Heart left ventricle (tissue), 16 donors: Measurements from ENCODE around the gene HOXD10. TPM values are rescaled to one million over a fixed set of nuclear protein-coding genes. Genes with fewer than 3 reads are reported as not detected.

Experiments used
- ATAC-seq, 4 donors: fragments of 200-7000 bp; cut with Tn5 transposase; one replicate each; pipeline ENCODE4 v1.9.1; 2020 to 2022; ENCODE audit warnings: moderate library complexity in 4 of 4, mild to moderate bottlenecking in 3 of 4, moderate number of reproducible peaks in 1 of 4
- DNase-seq, 5 donors: peaks; one replicate each; pipeline ENCODE4 v3.0.0-alpha.2; 2020
- H3K27ac ChIP-seq, 12 donors: fragments of 200-600 bp; sonication (generic) in 4 of 12; one replicate each; pipeline versions ENCODE4 v1.5.0 to v1.8.0; 2016 to 2022; ENCODE audit warnings: mild to moderate bottlenecking in 2 of 12
- H3K27me3 ChIP-seq, 9 donors: fragments of 200-600 bp; sonication (generic) in 2 of 9; one replicate each; pipeline versions ENCODE4 v1.5.1 to v1.8.0; 2016 to 2022; ENCODE audit warnings: mild to moderate bottlenecking in 3 of 9
- H3K36me3 ChIP-seq, 9 donors: fragments of 200-600 bp; sonication (generic) in 2 of 9; one replicate each; pipeline versions ENCODE4 v1.5.0 to v1.8.0; 2018 to 2022; ENCODE audit warnings: mild to moderate bottlenecking in 2 of 9
- H3K4me1 ChIP-seq, 12 donors: fragments of 200-600 bp; sonication (generic) in 4 of 12; one replicate each; pipeline versions ENCODE4 v1.5.0 to v1.8.0; 2016 to 2022; ENCODE audit warnings: mild to moderate bottlenecking in 3 of 12
- H3K4me3 ChIP-seq, 12 donors: fragments of 200-600 bp; sonication (generic) in 4 of 12; one replicate each; pipeline versions ENCODE4 v1.5.0 to v1.8.0; 2017 to 2022; ENCODE audit warnings: mild to moderate bottlenecking in 9 of 12, moderate library complexity in 4 of 12
- H3K9me3 ChIP-seq, 12 donors: fragments of 200-600 bp; sonication (generic) in 4 of 12; one replicate each; pipeline versions ENCODE4 v1.5.0 to v1.8.0; 2016 to 2022; ENCODE audit warnings: mild to moderate bottlenecking in 1 of 12
- POLR2A ChIP-seq, 2 donors: fragments of 450-650 bp; IDR thresholded peaks; one replicate each; pipeline ENCODE4 v1.6.1; 2017; ENCODE audit warnings: antibody characterized with exemption in 2 of 2, mild to moderate bottlenecking in 2 of 2, moderate library complexity in 2 of 2
- WGBS, 4 donors: extraction: QIAGEN DNeasy Blood & Tissue Kit in 2 of 4; methylation state at CpG; one replicate each; pipeline versions ENCODE4 v1.1.5 to v1.1.7; 2013 to 2018; 5-methylcytosine and 5-hydroxymethylcytosine counted together
- intact Hi-C, 10 donors: fragments of 100-400 bp; cut with DNase I; formaldehyde crosslinking; loops; one replicate each; pipeline versions ENCODE4 v1.11.1 to v1.14.2; 2022
- polyA plus RNA-seq, 2 donors: library from polyadenylated mRNA; stranded (reverse); fragments of 200-250 nt; gene quantifications; one replicate each; pipeline ENCODE4 v1.2.3, GENCODE V29; 2013
- total RNA-seq, 9 donors: library from RNA; depleted of rRNA in 2 of 9; stranded (reverse); fragments of >200 nt in 2 of 9; fragmentation: NEBNext Ultra II Directional in 3 of 9; extraction: Animal tissue kit (Norgen Biotek cat#: 25700) in 3 of 9; gene quantifications; one replicate each; pipeline versions ENCODE4 v1.1.0 to v1.2.4, GENCODE V29; 2016 to 2023
- TF ChIP-seq, protein P1 (sequence below), 12 donors: fragments of 200-600 bp; sonication (generic) in 4 of 12; IDR thresholded peaks; one replicate each; pipeline versions ENCODE4 v1.5.0 to v1.8.0; 2018 to 2022; ENCODE audit warnings: antibody characterized with exemption in 12 of 12, mild to moderate bottlenecking in 5 of 12
- donor health status: ischemic (EF 13 %, LVEDD 7.1; RV severe dilation, severe dysfunction).
- donor health status: healthy with polysubstance abuse.
- donor health status: DM: no; HTN: yes; CAD: no.
- donor health status: DM: no; HTN: no; CAD: no.
- donor health status: ischemic (EF 25% LVEDD 6.9; RV normal size, moderate dysfunction).
- donor health status: ischemic (EF 25% LVEDD 5.7; RV mildly dilated, moderate dysfunction).
- donor health status: healthy.
- donor health status: DM: yes; HTN: yes; CAD: no.
- donor health status: ischemic (EF 35%, LVEDD 5.7; RV mildly dilated, moderate dysfunction).
- donor health status: nonischemic (EF 11% LVEDD 7.7; RV severe dilation, severe dysfunction).
- donor health status: DM: yes; HTN: yes; CAD: no.
- donor health status: PGD.
- donor health status: ischemic (EF 29% LVEDD 5.4; RV normal size, mild dysfunction).
- donor health status: nonischemic (EF 23%, LVEDD 6.1; RV moderate dilation, normal function).

The HOXD10 gene
- total and polyA plus RNA-seq, 11 donors = 0.03 to 0.43 TPM; not detected in 9

DNA sequence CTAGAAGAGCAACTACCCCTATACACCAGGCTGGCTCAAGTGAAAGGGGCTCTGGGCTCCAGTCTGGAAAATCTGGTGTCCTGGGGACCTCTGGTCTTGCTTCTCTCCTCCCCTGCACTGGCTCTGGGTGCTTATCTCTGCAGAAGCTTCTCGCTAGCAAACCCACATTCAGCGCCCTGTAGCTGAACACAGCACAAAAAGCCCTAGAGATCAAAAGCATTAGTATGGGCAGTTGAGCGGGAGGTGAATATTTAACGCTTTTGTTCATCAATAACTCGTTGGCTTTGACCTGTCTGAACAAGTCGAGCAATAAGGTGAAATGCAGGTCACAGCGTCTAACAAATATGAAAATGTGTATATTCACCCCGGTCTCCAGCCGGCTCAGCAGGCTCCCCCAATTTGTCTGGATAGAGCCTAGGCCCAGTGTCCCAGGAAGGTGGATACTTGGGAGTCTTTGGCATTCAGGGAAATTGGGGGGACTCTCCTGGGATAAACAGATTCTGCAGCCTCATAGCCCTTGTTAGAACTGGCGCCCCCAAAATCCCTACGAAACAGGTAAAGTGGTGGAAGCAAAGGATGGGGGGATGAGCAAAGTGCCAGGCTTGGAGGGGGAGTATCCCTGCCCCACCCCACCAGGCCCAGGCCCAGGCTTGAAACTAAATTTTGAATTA lies 32.3 kb downstream of the HOXD10 start:
- intact Hi-C loops = no loop called here
- DNase-seq (no peak), ATAC-seq (no peak)
- no peak overlapping the region for H3K4me3 ChIP-seq
- H3K27ac ChIP-seq = no peak overlapping the region
- no peak for TF ChIP-seq POLR2A (IDR thresholded peaks at IDR 0.05)
- TF ChIP-seq, protein P1, sequence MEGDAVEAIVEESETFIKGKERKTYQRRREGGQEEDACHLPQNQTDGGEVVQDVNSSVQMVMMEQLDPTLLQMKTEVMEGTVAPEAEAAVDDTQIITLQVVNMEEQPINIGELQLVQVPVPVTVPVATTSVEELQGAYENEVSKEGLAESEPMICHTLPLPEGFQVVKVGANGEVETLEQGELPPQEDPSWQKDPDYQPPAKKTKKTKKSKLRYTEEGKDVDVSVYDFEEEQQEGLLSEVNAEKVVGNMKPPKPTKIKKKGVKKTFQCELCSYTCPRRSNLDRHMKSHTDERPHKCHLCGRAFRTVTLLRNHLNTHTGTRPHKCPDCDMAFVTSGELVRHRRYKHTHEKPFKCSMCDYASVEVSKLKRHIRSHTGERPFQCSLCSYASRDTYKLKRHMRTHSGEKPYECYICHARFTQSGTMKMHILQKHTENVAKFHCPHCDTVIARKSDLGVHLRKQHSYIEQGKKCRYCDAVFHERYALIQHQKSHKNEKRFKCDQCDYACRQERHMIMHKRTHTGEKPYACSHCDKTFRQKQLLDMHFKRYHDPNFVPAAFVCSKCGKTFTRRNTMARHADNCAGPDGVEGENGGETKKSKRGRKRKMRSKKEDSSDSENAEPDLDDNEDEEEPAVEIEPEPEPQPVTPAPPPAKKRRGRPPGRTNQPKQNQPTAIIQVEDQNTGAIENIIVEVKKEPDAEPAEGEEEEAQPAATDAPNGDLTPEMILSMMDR (IDR thresholded peaks at IDR 0.05) = no peak
- no peaks in the 10 kb centered on the region for H3K9me3 ChIP-seq
- peaks cover 52 to 100% (median 90%) of the 10 kb centered on the region in 9 donors for H3K27me3 ChIP-seq
- peaks cover 0 to 12% (median 0%) of the 10 kb centered on the region in 12 donors for H3K4me1 ChIP-seq
- 23 to 47% (median 40%) methylated on average over 11 of the region's 11 CpGs for WGBS, 4 donors
- no peaks in the 10 kb centered on the region for H3K36me3 ChIP-seq

DNA sequence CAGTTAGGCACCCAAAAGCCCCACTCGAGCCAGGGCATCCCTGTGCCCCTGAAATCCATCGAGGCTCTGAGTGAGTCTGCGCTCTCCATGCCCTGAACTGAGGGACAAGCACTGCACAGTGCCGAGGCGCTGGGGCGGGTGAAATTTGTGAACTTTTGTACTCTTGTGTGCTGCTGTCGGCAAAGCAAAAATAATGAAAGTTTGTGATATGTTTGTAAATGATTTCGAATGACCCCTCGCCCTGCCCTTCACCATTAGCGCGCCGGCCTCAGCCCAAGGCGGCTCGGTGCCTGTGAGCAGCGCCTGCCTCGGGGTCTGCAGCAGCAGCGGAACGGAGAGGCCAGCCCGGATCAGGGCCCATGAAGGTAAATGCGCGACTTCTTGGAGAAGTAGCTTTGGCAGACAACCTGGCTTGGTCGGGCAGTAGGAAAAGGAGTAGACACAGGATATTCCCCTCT lies 32.9 kb downstream of the HOXD10 start:
- intact Hi-C loops = no loop called here
- Histone ChIP-seq H3K27me3 (peaks cover 57 to 100% (median 93%) of the 10 kb centered on the region in 9 donors), H3K36me3 (no peaks in the 10 kb centered on the region), H3K4me3 (no peak overlapping the region), H3K9me3 (no peaks in the 10 kb centered on the region), H3K27ac (no peak overlapping the region), H3K4me1 (peaks cover 0 to 12% (median 0%) of the 10 kb centered on the region in 12 donors)
- ATAC-seq (no peak), DNase-seq (no peak)
- WGBS, 4 donors = 16 to 50% (median 35%) methylated on average over 22 of the region's 22 CpGs
- TF ChIP-seq, protein P1 (IDR thresholded peaks at IDR 0.05) = no peak
- TF ChIP-seq POLR2A (IDR thresholded peaks at IDR 0.05) = no peak

DNA sequence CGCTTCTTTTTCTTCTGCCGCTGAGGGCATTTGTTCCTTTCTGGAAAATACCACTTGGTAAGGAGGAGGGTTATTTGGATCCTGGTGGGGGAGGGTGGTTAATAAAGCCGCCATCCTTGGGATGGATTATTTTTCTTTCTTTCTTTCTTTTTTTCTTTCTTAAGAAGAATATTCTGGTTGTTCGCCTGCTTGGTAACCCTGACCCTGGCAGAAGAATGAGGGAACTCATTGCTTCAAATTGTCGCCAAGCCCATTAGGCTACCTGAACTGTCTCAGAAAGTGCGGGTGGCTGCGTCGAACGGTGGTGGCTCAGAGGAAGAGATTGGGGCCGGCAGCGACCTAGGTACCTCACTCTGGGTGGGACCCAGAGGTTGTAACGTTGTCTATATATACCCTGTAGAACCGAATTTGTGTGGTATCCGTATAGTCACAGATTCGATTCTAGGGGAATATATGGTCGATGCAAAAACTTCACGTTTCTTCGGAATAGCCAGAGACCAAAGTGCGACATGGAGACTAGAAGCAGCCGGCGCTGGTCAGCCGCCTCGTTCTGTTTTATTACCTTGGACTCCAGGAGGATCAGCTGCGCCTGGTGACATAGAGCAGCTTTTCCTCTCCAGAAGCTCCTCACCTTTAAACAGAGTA lies 33.5 kb downstream of the HOXD10 start:
- Histone ChIP-seq H3K36me3 (no peaks in the 10 kb centered on the region), H3K27ac (no peak overlapping the region), H3K4me3 (no peak overlapping the region), H3K27me3 (peaks cover 62 to 100% (median 92%) of the 10 kb centered on the region in 9 donors), H3K4me1 (peaks cover 0 to 12% (median 0%) of the 10 kb centered on the region in 12 donors), H3K9me3 (no peaks in the 10 kb centered on the region)
- TF ChIP-seq POLR2A (IDR thresholded peaks at IDR 0.05) = no peak
- TF ChIP-seq, protein P1 (IDR thresholded peaks at IDR 0.05) = no peak
- DNase-seq (no peak), ATAC-seq (no peak)
- WGBS, 4 donors = 13 to 45% (median 25%) methylated on average over 24 of the region's 24 CpGs
- intact Hi-C loops = loop anchor here in 1 of 10 donors (10.0 kb wide), 1 partner anchor 115 kb away; the partner anchor contains the start of gene MTX2
